Amniotic epithelial cell (primary cell): ENCODE data around the gene BMP10.
A peak's percentile ranks its signal among the peaks of the same experiment; 100 is the strongest.
"Not testable (repeated sequence)": the region's sequence is repeated elsewhere in the genome, so short reads cannot be mapped to it uniquely, and the experiment has no call there.

ENCODE experiments used
- DNase-seq: peaks from one replicate; pipeline ENCODE4 v3.0.0-alpha.2; 2010; ENCODE audit warnings: low read depth

BMP10 gene

DNA sequence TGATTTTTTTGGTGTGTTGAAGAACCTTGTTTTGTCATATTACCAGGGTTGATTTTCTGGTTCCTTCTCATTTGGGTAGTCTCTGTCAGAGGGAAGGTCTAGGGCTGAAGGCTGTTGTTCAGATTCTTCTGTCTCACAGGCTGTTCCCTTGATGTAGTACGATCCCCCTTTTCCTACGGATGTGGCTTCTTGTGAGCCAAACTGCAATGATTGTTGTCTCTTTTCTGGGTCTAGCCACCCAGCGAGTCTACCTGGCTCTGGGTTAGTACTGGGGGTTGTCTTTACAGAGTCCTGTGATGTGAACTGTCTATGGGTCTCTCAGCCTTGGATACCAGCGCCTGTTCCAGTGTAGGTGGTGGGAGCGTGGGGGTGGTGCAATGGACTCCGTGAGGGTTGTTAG is 24.8 kb upstream of the BMP10 start:
- not testable (repeated sequence) for DNase-seq

DNA sequence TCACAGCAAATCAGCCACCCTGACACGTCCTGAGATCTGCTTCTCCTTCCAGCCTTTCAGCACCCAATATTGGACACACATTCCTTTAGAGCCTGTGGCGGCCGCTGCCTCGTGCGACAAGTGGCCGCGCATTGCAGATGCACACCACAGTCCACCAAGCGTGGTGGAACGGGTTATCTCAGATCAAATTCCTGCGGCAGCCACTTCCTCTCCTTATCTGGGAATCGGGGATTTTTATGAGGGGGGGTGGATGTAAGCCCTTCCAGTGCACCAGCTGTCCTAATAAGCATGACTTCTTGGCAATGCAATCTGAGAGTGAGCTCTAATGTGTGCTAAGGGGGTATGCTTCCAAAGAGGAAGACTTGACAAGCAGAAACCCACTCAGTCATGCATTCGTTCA is 18.3 kb upstream of the BMP10 start:
- peak; percentile 75 for DNase-seq

DNA sequence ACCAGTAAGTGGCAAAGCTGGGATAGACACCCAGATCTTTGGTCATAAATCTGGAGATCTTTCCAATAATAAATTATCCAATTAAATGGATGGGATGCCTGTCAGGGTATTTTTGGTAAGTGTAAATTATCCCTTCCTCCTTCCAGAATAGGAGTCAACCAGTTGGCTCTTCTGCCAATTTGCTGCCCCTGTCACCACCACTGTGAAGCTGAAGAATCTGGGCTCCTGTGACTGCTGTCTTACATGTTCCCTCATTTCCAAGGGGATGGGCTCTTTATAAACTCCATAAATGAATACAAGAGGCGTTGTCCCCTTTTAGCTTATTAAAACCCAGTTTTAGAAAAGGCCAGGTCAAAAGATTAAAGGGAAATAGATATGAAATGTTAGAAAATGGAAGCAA is 17.8 kb upstream of the BMP10 start:
- DNase-seq = no peak

DNA sequence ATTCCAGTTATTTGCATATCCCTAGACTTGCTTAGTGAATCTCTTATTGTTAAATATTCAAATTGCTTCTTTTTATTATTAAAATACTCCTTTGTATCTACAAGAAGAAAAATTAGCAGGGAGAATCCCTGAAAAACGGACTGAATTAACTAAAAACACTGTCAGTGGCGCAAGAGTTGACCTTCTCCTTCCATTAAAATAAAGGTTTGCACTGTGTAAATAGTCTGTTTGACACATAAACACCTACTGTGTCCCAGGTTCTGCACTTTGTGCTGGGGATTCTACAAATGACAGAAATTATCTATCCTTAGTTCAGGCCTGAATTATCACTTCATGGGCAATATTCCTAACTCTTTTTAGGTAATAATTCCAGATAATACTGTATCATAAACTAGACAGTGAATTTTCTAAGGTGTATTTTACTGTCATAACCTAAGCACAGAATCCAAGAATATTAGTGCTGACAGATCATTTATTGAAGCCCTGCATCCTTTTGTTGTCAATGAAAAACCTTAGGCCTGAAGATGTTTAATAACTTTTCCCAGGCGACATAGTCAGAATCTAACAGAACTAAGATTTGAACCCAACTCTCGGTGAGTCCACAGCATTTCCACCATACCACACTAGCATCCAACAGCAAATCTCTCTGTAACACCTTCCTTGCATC is 17.0 kb upstream of the BMP10 start:
- DNase-seq = no peak

DNA sequence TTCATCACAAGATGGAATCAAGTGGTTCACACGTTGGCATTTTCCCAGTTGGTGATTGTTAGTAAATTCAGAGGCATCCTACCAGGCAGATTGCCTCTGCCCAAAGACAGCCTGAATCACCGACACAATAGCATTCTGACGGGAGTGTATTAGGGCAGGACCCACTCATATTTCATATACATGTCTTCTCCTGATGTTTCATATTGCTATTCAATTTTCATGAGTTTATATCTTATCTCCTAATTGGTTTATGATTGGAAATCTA is 14.5 kb upstream of the BMP10 start:
- DNase-seq = no peak

DNA sequence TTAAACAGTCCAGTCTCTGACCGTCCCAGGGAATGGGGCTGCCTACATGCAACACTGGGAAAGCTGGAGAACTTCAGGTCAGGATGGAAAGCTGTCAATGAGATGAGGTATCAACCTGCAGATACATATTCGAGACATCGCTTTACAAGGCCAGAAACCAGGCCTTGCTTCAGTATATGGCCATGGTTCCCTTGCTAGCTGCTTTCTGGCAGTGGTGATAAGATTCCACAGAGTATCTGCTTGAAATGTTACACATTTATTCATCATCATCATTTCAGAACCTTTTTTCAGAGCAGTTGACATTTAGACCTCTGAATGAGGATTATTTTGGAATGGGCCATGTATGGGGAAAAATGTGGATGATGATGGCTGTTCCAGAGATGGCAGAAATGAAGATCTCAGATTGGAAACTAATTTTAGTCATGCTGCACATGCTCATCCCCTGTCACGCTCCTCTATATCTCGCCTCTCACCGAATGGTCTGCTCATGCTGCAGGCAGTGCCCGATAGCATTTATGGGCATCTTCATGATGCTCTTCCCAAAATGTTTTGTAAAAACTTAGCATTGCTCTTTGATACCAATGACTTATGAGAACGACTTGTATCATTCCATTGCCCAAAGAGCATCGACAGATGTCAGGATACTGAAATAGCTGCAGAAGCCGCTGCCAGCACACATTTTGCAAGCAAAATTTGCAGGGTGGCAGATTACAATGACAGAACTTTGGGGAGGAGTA is 14.0 kb upstream of the BMP10 start:
- DNase-seq = no peak

DNA sequence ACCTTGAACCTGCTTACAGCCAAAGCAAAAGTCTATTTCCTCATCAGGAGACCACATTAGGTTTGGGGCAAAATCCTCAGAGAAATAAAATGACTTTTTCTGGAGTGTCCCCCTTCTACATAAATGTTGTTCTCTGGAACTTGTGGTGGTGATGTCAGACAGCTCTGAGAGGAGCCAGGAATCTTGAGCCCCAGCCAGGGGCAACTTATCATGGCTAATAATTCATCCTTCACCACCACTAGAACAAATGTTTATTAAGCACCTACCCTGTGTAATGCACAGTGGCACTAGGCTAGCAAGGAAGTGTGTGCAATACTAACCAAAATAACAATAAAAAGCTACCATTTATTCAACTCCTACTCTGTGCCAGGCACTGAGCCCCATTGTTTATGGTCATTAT is 9.0 kb upstream of the BMP10 start:
- peak; percentile 71 for DNase-seq

DNA sequence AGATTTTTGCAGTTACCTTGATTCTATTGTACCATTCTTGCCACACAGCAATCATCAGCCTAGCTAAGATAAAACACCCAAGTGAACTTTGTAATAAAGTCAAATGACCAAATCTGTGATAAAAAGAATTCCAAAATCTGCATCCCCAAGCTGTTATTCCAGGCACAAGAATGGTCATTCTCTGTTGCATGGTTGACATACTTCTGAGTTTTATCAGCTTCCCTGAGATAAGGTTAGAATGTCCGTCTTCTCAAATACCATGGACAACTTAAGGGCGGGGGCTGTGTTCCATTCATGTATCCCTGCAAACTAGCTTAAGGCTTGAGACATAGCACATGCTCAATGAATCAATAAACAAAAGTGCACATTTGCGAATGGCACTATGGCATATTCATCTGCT is 8.1 kb upstream of the BMP10 start:
- DNase-seq = peak; percentile 68

DNA sequence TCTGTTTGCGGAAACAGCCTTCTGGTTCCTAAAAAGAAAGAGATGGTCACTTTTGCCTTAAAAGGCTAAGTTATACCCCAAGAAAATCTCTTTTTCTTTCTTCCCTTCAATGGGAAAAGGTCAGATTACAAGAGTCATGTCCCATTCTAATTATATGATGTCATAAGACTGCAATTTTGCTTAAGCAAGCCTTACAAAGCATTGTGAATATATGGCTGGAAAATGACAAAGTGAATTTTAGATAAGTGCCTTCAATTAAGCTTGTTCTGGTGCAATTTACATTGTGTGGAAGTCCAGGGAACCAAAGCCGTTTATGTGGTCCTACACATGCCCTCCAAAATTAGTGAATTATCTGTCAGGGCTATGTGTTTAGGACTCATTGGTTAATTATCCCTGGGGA is 7.6 kb upstream of the BMP10 start:
- peak; percentile 67 for DNase-seq

DNA sequence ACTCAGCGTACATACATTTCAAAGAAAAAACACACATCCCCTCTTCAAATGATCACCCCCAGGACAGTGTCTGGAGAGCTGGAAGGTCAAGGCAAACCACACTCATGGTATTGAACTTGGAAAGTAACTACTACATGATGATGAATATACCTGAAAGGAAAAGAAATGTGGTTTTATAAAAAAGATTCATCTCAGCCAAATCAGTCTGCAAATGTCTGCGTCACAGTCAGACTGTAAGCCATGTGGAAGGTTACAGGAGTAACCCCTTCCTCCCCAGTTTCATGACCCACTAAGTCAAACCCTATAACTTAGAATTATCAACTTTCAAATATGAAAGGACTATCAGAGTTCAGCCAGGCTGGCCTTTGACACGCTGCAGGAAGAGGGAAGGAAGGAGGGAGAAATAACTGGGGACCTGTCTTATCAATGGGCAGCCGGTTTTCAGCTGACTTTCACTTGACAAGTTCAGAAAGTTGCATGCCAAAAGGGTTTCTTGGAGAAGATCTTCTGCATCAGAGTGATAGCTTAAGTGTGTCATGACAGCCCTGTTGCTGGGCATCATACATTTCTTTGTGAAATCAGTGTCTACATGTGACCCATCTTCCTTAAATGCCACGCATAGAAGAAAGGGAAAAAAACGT is 7.0 kb upstream of the BMP10 start:
- peak; percentile 25 for DNase-seq

DNA sequence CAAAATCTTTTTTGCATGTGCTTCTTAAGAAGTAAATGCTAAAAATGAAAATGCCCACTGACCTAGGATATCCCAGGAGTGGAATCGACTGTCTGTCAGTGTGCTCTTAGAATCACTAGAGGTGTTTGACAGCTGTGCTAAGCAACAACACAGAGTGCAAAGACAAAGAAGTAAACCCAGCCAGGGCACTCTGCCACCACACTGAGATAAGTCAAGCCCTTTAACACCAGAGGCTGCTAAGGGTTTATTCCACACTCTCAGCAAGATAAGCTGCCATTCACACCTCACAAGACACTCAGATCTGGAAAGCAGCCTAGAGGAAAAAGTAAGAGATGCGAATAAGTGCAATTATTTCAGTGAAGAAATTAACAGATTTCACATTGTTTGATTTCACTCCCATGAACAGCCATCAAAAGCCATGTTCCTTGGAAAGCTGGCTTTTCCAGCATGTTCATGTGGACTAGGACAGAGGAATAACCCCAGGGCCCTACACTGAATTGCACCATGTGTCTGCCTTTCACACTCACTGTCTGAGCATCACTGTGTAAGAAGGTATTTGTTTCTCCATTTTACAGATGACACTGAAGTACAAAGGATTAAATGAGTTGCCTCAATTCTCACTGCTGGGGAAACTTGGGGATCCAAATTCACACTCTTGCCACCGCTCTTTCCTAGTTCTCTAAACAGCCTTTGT is 6.0 kb upstream of the BMP10 start:
- no peak for DNase-seq

DNA sequence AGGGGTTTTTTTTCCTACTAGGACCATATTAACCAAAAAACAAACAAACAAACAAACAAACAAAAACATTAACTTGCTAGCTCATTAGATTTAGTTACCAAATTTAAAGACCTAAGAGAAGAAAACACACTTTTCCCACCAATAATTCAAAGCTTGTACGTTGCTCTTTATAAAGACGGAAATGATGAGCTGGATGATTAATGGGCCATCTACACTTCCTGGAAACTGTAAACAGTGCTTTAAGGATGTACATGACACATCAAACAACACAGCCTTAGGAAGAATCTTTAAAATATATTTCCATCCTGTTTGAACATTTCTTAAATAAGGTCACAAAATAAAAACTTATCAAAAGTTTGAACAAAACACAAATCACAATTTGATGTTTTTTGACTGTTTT is 982 bp downstream of the BMP10 start:
- peak; percentile 51 for DNase-seq

DNA sequence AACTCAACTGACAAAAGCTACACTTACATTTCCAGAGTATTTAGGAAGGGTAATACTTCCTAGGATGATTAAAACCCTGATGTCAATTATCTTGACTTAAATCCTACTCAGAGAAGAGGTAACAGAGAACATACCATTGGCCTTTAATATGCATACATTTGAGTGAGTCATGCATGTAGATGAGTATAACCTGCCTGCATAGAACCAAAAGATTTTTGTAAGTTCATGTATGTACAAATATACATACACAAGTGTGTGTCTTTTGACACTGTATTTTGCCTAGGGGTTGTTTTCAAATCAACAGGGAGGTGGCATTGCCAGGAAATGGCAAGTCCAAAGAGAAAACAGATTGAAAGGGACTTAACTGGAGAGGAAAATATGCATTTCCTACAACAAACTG is 6.1 kb downstream of the BMP10 start:
- no peak for DNase-seq

DNA sequence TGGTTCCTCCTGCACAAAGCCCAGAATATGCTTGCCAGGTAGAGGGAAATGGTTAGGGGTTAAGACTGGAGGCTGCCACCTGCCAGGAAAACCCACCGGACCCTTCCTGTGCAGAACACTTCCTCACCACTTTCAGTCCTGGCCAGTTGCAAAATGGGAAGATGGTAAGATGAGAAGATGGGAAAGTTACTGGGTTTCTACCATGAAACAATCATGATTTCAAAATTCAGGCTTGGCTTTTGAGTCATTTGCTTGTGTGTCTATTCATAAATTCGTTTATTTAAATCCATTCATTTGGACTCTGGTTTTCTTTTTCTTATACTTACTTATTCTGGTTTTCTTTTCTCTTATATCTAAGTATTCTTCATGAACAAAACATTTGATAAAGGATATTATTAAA is 7.2 kb downstream of the BMP10 start:
- no peak for DNase-seq

DNA sequence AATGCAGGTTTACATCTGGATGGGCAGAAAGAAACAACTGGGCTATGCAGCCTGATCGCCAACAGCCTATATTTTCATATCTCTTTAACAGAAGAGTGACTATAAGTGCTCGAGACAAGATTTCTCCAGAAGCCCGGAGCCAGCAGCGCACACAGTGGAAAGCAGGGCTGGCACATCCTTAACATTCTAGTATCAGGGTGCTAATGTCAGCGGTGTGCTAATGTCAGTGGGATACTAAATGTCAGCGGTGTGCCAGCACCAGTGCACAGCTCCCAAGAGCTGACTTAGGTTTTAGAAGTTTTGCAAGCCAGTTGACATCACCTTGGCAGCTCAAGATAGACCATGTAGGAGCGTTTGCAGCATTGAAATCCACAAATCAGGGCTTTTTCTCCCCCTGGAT is 8.3 kb downstream of the BMP10 start:
- DNase-seq = no peak

DNA sequence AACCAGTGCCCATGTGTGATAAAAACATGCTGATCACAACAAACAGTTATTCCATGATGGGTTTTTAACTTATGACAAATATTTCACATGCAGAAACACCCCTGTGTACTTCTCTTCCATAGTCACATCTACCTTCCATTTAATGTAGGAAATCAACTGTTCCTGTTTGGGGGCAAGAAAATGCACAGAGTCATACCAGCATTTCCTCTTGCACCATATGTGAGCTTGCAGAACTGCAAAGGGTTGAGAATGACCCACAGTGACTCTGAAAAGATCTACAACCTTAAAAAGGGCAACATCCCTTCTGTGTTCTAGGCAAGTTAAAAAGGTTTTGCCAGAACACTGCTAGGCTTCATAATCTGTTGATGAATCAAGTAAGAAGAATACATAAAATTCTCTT is 9.9 kb downstream of the BMP10 start:
- DNase-seq = no peak

DNA sequence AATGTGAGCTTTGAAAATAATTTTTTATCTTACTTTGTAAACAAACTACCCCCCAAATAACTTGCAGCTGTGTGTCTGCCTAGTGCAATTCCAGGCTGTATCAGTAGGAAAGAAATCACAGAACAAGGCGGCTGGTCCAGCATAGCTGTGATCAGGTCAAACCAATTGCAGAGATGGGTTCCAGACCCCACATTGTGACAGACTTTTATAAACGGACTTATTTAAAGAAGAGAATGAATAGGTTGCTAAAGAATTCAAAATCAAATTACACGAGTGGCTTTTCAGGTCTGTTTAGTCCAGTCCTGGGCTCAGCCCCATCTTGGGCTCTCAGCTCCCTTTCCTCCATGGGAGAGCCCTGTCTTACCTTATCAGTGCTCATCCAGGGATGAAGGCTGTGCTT is 11.1 kb downstream of the BMP10 start:
- DNase-seq = no peak

DNA sequence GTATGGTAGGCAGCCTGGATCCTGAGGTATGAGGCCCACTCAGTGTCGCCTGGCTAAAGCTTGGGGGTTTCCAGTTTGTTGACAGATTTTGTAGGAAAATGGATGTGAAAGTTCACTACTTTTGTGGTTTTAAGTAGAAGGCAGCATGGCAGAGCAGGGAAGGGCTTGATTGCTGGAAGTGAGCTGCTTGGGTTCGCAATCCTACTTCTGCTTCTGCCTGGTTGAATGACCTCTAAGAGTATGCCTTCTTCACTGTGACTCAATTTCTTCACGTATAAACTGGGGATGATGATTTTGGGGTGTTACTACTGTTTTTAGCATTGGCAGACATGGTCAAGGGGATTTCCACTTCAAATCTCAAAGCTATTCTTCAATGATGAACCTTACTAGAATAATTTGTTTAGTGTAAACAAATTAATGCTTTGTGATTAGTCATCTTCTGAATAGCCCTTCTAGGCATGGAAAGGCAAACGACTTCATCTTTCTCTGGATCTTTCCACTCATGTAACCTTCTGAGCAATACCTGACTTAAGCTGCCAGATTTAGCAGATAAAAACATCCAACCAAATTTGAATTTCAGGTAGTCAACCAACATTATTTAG is 13.2 kb downstream of the BMP10 start:
- peak; percentile 21 for DNase-seq

DNA sequence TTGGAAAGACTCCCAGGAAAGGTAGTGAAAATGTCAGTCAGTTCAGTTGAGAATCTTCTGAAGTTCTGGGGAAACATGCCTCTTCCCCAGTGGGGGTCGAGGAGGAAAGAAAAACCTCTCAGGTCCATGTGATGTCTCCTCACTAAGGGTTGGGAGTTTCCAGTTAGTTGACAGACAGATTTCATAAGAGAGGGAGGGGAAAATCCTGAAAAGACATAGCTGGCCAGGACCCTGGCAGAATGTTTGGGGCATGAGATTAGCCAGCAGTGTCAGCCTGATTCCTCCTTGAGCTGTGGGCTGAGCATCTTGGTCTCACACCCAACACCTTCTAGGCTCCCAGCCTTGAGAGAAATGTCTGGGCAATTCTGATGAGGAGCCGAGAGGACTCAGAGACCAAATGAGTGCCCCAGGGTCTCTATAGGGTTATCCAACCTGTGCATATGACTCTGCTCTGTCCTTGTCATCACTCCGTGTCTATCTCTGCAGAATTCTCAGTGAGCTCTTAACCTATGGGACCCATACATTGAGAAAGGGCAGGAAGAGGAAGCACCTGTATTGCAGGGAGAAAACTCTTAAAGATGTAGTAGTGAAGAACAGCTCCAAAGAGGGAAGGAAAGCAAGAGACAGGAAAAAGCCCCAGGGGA is 13.9 kb downstream of the BMP10 start:
- no peak for DNase-seq

DNA sequence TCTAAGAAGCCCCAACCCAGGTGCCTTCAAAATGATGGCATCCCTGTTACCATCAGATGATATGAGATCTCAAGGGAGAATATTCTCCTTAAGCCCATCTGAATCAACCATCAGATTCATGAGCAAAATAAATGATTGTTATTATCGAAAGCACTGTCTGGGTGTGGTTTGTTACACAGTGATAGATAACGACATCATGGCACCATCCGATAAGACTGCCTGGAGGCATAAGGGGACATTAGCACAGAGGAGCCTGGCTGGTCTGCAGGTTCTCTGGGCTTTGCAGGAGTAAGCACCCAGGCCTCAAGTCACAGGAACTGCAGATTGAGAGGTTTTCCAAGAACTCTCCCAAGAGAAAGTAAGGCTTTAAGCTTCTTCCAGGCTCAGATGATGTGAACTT is 15.6 kb downstream of the BMP10 start:
- no peak for DNase-seq

DNA sequence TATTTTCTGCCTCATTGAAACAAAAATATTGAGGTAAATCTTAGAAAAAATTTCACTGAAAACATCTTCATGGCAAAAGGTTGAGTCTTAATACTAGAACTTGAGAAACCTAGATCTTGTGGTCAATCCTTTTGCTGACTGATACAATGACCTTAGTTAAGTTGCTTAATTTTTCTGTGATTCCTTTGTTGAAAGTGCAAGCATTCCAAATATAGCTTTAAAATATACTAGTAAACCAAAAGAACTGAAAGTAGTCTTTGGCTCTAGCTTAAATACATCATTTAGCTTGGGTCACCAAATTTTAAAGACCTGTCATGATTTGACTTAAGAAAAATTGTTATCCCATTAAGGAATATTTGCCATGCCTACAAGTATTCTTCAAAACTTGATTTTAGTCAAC is 16.7 kb downstream of the BMP10 start:
- no peak for DNase-seq

DNA sequence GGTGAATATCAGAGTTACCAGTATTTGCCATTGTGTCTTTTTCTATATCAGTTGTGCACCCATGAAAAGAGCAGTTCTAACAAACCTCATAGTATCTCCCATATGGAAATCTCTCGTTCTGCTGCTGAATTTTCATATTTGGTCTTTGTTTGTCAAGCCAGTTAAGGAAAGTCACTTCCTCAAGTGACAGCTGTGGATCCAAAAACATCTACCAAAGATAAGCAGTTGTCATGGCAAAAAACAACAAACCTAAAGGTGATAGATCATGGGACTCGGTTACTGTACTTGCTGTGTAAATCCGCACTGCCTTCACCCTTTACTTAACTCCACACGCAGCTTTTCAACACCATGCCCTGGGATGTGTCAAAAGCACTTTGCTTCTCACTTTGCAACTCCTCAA is 17.3 kb downstream of the BMP10 start:
- DNase-seq = peak; percentile 8
